Activated CD4-positive, CD25-positive, alpha-beta regulatory T cell treated with anti-CD3 and anti-CD28 coated beads, Interleukin-2, amount 50 U/mL, for 24 hours (primary cell): ENCODE measurements around the gene NUDT14.

Experiments used
- ATAC-seq, 2 donors: fragments of 150-1000 bp; cut with Tn5 transposase; one replicate each; pipeline ENCODE4 v1.10.0; 2021; ENCODE audit warnings: mild to moderate bottlenecking in 1 of 2, moderate library complexity in 1 of 2

The NUDT14 gene

DNA sequence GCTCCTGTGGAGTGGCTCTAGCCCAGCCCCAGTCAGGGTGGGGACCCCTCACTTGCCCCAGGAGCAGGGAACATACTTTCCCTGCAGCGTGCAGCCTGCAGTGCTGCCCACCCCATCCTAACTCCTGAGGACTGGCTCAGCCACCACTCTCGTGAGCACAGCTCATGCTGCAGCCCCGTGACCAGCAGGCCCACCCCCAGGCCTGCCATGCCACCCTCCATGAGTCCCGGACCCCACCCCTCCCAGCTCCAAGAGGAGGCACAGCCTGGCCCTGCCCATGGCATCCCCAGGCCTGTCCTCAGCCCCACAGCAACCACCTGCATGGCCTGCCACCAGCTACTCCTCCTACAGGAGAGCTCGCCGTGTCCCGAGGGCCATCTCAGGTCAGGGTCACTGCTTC is 8.6 kb downstream of the NUDT14 start:
- no peak for ATAC-seq

DNA sequence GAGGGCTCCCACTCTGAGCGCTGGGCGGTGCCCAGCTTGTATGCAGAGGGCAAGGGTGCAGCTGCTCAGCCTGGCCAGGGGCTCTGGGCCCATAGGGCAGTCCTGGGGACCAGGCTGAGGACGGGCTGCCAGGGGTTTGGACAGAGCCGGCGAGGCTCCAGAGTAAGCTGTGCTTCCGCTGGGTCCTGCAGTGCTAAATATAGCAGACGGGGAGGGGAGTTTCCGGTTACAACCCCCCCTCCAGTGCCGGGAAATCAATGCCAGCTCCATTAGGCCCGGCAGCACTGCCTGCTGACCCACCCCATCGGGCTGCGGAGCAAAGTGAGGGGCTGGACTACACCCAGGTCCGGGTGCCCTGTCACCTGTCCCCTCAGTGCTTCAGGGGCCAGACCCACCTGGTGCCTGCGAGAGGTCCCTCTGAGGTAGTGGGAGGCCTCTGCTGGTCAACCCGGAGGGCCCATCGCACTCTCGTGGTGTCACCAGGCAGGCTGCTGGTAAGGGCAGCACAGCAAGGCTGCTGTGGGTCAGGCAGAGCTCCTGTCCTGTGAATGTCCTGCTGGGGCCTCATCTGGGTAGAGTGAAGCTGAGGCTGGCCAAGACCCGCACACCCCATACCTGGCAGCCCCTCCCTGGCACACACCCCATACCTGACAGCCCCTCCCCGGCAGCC is 10.0 kb downstream of the NUDT14 start:
- ATAC-seq, result no peak

- ATAC-seq, result no peak
Observed at GRCh38 chr14:105169776-105170655, 11.1 kb downstream of the NUDT14 start.

GRCh38 chr14:105168979-105169507 is 12.1 kb downstream of the NUDT14 start:
- peak; percentile 27 to 32 for ATAC-seq

GRCh38 chr14:105168496-105168978 is 12.6 kb downstream of the NUDT14 start, which contains the start of gene JAG2:
Gene JAG2, minus strand, starts transcription at chr14:105168776. Its CDS starts 356 bp downstream, at chr14:105168420.
- peak; percentile 48 to 53 for ATAC-seq

DNA sequence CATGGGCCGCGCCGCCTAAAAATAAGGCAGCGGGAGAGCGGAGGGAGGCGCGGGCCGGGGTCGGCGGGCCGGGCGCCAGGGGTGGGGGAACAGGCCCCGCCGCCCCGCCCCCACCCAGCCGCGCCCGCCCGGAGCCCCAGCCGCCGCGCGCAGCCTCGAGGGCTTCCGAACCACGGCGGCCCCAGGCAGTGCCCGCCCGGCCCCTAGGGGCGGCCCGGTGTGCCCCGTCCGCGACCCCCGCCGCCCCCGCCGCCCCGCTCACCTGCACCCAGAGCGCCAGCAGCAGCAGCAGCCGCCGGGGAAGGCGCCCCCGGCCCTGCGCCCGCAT is 13.1 kb downstream of the NUDT14 start:
- no peak for ATAC-seq

DNA sequence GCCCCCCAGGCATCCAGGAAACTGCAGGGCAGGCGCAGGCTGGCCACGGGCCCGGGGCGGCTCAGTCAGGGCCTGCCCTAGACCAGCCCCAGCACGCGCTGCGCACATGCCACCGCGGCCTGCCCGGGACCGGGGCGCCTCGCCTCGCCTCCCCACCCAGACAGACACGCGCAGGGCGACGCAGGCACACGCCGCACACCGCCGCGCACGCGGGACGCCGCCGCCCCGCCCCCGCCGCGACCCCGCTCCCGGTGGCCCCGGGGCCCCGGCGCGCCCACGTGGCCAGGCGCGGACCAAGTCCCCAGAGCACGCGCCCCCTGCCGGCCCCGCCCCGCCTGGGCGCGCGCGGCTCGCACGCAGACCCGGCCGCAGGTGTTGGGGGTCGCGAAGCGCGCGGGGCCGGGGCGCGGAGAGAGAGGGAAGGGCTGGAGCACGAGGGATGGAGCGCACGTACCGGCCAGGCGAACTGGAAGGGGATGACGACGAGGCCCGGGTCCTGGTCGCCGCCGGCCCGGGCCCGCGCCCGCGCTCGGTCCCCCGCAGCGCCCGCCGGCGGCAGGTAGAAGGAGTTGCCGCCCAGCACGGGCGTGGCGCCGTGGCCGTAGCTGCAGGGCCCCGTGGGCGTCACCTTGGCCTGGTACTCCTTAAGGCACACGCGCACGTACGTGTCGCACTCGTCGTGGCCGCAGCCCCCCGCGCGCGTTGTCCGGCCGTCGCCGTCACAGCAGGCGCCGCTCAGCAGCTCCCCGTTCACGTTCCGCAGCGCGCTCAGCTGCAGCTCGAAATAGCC is 13.6 kb downstream of the NUDT14 start:
- peak in 1 of 2 donors; percentile 6 for ATAC-seq

- no peak for ATAC-seq
Observed at GRCh38 chr14:105166571-105167302, 14.4 kb downstream of the NUDT14 start.

DNA sequence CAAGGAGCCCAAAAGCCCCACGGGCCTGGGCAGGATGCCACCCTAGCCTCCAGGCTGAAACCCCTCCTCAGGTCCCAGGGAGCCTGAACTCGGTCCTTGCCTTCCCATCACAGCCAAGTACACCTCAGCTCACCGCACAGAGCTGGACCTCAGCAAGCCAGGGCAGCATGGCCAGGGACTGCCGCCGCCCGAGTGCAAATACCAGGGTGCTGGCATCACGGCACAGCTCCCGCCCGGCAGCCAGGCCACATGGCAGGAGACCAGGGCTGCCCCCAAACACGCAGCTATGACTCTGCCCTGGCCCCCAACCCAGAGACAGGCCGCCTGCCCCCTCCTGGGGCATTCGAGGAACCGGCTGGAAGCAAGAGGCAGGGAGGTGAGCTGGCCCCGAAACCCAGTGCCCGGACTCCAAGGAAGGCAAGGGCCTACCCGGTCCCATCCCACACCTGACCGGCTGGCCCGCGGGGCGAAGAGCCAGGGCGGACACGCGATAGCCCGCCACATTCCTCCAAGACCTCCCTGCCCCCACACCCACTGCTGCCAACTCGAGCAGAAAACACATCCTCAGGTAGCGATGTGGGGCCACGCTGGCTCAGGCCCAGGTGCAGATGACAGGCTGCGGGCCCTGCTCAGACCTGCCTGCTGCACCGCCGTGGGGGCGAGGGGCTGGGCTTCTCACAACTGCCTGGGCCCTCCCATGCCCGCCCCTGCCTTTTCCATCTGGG is 15.2 kb downstream of the NUDT14 start:
- no peak for ATAC-seq

DNA sequence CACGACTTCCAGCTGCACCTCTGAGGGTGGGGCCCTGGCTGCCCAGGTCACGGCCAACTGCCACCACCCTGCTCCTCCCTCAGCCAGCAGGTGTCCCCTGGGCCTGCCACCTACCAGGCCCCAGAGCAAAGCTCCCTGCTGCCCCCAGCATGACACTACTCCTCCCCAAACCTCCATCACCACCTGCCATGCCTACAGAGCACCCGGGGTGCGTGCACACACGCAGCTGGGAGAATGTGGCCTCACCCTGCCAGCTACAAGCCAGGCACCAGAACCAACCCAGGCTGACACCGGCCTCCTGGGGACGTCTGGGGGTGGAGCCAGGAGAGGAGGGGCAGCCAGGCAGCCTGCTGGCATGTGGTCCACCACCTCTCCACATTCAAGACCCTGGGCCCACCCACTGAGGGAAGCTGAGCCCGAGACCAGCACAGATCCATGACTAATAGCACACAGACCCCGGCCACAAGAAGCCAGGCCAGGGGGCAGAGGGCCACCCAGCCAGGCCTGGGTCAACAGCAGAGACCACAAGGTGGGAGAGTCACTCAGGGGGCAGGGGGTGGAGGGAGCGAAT is 15.9 kb downstream of the NUDT14 start:
- no peak for ATAC-seq

GRCh38 chr14:105163040-105163742 is 17.9 kb downstream of the NUDT14 start:
- ATAC-seq, result no peak

GRCh38 chr14:105162669-105162979 is 18.5 kb downstream of the NUDT14 start:
- ATAC-seq, result no peak

DNA sequence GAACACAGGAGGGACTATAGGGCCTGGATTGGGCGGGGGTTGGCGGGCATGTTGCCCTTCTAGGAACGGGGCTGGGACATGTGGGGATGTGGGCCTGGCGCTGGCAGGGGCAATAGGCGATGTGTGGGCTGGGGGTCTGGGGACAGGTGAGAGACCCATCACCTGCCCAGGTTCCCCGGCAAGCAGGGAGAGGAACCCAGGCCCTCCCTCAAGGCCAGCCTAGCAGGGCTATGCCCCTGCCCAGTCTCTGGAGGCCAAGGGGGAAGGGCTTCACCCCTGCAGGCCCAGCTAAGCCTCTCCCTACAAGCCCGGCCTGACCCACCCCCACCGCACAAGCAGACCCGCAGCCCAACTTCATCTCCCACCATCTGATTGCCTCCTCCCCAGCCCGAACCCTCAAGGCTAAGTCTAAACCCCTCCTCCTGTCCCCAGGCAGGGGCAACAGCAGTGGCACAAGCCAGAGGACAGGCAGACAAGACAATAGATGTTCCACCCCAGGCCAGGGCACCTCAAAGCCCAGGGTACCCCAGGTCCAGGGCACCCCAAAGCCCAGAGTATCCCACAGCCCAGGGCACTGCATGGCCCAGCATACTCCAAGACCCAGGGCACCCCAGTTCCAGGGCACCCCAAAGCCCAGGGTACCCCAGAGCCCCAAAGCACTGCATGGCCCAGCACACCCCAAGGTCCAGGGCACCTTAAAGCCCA is 19.0 kb downstream of the NUDT14 start:
- peak in 1 of 2 donors; percentile 21 for ATAC-seq

DNA sequence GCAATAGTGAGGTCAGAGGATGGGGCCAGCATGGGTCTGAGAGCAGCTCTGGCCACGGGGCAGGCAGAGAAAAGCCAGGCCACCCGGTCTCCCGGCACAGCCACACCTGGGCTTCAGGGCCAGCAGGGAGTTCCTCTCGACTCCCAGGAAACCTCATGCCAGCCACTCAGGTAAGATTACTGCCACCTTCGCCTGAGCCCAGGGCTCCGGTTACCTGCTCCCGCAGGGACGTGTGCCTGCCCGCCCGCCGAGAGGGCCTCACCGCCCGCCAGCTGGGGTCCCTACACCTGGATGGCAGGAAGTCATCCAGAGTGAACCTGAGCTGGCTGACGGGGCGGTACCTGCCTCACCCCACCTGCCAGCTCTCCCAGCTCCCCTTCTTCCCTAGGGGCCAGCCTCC is 19.8 kb downstream of the NUDT14 start:
- no peak for ATAC-seq

- no peak for ATAC-seq
Observed at GRCh38 chr14:105160776-105161175, 20.3 kb downstream of the NUDT14 start.

- no peak for ATAC-seq
Observed at GRCh38 chr14:105159344-105159743, 21.8 kb downstream of the NUDT14 start.

- ATAC-seq, result no peak
Observed at GRCh38 chr14:105158794-105159193, 22.3 kb downstream of the NUDT14 start.

GRCh38 chr14:105157872-105158271 is 23.2 kb downstream of the NUDT14 start:
- no peak for ATAC-seq

DNA sequence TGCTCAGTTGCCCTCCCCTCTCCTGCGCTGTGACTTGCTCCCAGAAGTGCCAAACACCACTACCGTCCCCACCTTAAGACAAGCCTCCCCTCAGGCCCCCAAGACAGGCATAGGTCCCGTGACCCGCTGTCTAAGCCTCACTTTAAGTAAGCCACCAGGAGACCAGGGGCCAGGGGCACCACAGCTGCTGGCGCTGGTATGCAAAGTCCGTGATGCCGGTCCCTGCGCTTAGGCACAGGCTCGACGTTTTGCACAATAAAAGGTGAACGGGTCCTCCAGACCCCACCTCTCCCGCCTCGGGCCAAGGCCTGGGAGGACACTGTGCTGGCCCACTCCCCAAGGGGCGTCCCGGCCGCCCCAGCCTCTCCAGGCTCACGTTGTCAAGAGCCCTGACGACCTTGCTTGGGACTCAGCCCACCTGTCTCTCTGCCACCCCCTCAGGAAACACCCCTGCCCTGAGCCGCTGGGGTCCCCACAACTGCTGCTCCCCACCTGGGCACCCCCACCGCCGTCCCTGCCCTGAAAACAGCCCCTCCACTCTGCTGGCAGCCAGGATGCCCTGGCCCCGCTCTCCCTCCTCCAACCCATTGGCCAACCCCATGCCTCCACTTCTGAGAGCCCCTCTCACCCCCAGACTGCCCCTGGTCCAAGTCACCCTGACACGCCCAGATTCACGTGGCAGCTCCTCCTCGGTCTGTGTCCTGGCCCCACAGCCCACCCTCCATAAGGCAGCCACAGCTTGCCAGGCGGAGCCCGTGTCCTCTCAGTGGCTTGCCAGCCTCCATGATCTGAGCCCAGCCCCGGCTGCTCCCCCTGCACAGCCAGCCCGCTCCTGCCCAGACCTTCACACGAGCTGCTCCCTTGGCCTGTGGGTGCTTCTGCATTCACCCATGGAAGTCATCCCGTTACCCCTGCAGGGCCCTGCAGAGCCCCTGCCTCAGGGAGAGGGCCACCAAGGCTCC is 24.4 kb downstream of the NUDT14 start:
- ATAC-seq, result no peak
